GM12891 (cell line): ENCODE measurements around the gene BTD.

Experiments
- PAX5 ChIP-seq: IDR thresholded peaks from 2 replicates; pipeline ENCODE4 v1.6.1; 2011; ENCODE audit warnings: low read length, moderate library complexity, mild to moderate bottlenecking; ENCODE audit not compliant: insufficient read depth, severe bottlenecking
- POLR2A ChIP-seq: IDR thresholded peaks from 2 replicates; pipeline ENCODE4 v1.6.1; 2011; ENCODE audit warnings: low read depth, low read length, control low read depth
- POLR2AphosphoS5 ChIP-seq: IDR thresholded peaks from 2 replicates; pipeline ENCODE4 v1.6.1; 2011; ENCODE audit warnings: low read depth, low read length, control low read depth
- POU2F2 ChIP-seq: IDR thresholded peaks from 2 replicates; pipeline ENCODE4 v1.6.1; 2011; ENCODE audit warnings: low read depth, mild to moderate bottlenecking, control low read depth, low read length, moderate library complexity
- SPI1 ChIP-seq: IDR thresholded peaks from 2 replicates; pipeline ENCODE4 v1.6.1; 2011; ENCODE audit warnings: low read depth, low read length, control low read depth
- TAF1 ChIP-seq: IDR thresholded peaks from 2 replicates; pipeline ENCODE4 v1.6.1; 2011; ENCODE audit warnings: low read depth, low read length, control low read depth

- TF ChIP-seq POLR2AphosphoS5: no peak
- no peak for TF ChIP-seq POLR2A
- no peak for TF ChIP-seq PAX5
- no peak for TF ChIP-seq TAF1
- no peak for TF ChIP-seq POU2F2
- no peak for TF ChIP-seq SPI1
These were observed 43.0 kb upstream of the BTD start for GRCh38 chr3:15558581-15558980.
